ENCODE results near the gene MERTK. TPM values are rescaled to one million over a fixed set of nuclear protein-coding genes. Genes with fewer than 3 reads are reported as not detected.

The MERTK gene
- total RNA-seq, 4 donors from 2014 or later: 10.6 to 36.6 (median 24.6) TPM

DNA sequence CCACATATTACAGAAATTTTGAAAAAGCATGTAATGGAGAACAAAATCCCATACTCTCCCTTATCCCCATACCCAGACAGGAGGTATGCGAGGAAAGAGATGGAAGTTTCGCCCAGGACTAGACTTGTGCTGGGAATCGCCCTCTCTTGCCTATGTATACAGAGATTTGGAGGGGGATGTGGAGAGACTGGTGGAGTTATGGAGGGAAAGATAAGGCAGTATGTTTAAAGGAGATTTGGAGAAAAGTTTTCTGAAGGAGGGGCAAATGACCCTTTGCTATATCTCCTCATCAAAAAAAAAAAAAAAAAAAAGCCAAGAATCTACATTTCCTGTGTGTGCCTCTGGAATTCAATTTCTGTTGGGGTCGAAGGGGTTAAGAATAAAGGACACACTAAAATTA is 75.3 kb downstream of the MERTK start:
- H3K4me3 ChIP-seq: no peak overlapping the region
- H3K27ac ChIP-seq: peak overlapping the region in 1 of 2 donors; percentile 7
- TF ChIP-seq, protein P1, sequence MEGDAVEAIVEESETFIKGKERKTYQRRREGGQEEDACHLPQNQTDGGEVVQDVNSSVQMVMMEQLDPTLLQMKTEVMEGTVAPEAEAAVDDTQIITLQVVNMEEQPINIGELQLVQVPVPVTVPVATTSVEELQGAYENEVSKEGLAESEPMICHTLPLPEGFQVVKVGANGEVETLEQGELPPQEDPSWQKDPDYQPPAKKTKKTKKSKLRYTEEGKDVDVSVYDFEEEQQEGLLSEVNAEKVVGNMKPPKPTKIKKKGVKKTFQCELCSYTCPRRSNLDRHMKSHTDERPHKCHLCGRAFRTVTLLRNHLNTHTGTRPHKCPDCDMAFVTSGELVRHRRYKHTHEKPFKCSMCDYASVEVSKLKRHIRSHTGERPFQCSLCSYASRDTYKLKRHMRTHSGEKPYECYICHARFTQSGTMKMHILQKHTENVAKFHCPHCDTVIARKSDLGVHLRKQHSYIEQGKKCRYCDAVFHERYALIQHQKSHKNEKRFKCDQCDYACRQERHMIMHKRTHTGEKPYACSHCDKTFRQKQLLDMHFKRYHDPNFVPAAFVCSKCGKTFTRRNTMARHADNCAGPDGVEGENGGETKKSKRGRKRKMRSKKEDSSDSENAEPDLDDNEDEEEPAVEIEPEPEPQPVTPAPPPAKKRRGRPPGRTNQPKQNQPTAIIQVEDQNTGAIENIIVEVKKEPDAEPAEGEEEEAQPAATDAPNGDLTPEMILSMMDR (IDR thresholded peaks at IDR 0.05): no peak
- no peak for TF ChIP-seq POLR2A (IDR thresholded peaks at IDR 0.05)
- no peak for DNase-seq
- H3K27me3 ChIP-seq: no peaks in the 10 kb centered on the region
- no peaks in the 10 kb centered on the region for H3K4me1 ChIP-seq
- H3K9me3 ChIP-seq: no peaks in the 10 kb centered on the region
- no peaks in the 10 kb centered on the region for H3K36me3 ChIP-seq
- intact Hi-C loops (cut with DNase I; ENCODE audit: low total_unique reads): no loop called here

DNA sequence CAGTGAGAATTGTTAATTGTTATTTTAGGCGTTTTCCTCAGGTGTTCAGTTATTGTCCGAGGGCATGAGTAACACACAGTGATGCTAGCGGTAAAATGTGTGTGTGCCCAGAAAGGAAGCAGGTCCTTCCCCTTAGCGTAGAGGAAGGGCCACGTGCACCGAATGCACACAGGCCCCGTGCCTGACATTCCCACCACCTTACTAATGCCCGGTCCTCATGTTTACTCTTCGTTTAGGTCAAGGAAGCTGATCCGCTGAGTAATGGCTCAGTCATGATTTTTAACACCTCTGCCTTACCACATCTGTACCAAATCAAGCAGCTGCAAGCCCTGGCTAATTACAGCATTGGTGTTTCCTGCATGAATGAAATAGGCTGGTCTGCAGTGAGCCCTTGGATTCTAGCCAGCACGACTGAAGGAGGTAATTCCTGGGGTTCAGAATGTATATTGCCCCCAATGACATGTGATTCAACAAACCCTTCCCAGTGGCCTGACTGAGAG is 76.7 kb downstream of the MERTK start:
- H3K36me3 ChIP-seq: no peaks in the 10 kb centered on the region
- no peak overlapping the region for H3K4me3 ChIP-seq
- TF ChIP-seq, protein P1 (IDR thresholded peaks at IDR 0.05): no peak
- no peak for TF ChIP-seq POLR2A (IDR thresholded peaks at IDR 0.05)
- no peaks in the 10 kb centered on the region for H3K27me3 ChIP-seq
- H3K27ac ChIP-seq: no peak overlapping the region
- no peaks in the 10 kb centered on the region for H3K9me3 ChIP-seq
- intact Hi-C loops (cut with DNase I; ENCODE audit: low total_unique reads): no loop called here
- H3K4me1 ChIP-seq: no peaks in the 10 kb centered on the region
- no peak for DNase-seq

DNA sequence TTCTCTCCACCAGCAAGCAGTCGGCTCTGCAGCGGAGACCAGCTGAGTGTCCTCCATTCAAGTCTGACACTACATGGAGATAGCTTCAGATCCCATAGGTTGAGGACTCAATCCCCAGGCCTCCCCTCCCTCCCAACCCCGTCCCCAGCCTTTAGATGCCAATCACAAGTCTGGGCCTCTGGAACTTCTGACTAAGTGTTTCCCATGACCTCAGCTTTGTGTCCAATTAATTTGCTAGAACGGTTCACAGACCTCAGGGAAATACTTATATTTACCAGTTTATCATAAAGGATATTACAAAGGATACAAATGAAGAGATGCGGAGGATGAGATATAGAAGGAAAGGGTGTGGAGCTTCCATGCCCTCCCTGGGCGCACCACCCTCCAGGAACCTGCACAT is 77.4 kb downstream of the MERTK start:
- Histone ChIP-seq H3K4me3 (no peak overlapping the region), H3K27ac (no peak overlapping the region), H3K27me3 (no peaks in the 10 kb centered on the region), H3K36me3 (no peaks in the 10 kb centered on the region), H3K9me3 (no peaks in the 10 kb centered on the region), H3K4me1 (no peaks in the 10 kb centered on the region)
- intact Hi-C loops (cut with DNase I; ENCODE audit: low total_unique reads): no loop called here
- TF ChIP-seq, protein P1 (IDR thresholded peaks at IDR 0.05): no peak
- no peak for TF ChIP-seq POLR2A (IDR thresholded peaks at IDR 0.05)
- no peak for DNase-seq

DNA sequence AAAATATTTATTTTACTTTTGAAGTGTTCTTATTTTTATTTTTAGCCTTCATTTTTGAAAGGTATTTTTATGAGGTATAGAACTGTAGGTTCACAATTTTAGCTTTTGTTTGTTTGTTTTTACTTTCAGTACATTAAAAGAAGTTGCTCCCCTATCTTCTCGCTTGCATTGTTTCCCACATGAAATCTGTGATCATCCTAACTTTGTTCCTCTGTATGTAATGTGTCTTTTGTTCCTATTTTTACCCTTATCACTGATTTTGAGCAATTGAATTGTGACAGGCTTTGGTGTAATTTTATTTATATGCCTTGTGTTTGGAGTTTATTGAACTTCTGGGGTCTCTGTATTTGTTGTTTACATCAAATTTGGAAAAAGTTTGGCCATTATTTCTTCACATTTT is 78.8 kb downstream of the MERTK start:
- no peak for DNase-seq
- no peak for TF ChIP-seq POLR2A (IDR thresholded peaks at IDR 0.05)
- TF ChIP-seq, protein P1 (IDR thresholded peaks at IDR 0.05): no peak
- Histone ChIP-seq H3K27ac (no peak overlapping the region), H3K4me3 (no peak overlapping the region), H3K27me3 (no peaks in the 10 kb centered on the region), H3K36me3 (no peaks in the 10 kb centered on the region), H3K4me1 (no peaks in the 10 kb centered on the region), H3K9me3 (no peaks in the 10 kb centered on the region)
- intact Hi-C loops (cut with DNase I; ENCODE audit: low total_unique reads): no loop called here

DNA sequence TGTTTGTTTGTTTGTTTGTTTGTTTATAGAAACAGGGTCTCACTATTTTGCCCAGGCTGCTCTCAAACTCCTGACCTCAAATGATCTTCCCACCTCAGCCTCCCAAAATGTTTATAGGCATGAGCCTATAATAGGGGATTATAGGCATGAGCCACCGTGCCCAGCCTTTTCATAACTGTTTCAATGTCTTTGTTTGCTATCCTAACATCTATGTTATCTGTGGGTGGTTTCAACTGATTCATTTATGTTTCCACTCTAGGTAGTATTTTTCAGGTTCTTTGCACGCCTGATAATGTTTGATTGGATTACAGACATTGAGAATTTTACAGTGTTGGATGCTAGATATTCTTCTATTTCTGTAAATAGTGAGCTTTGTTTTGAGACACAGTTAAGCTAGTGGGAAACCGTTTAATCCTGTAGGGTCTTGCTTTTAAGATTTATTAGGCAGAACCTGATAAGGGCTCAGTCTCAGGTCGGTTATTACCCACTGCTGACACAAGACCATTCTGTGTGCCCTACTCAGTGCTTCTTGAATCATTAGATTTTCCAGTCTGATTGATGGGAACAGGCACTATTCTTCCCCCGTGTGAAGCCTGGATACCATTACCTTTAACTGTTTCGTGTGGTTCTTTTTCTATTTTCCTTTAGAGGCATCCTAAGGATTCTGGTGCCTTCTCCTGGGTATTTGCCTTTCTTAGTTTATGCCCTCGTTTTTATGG is 80.2 kb downstream of the MERTK start:
- no peaks in the 10 kb centered on the region for H3K27me3 ChIP-seq
- no peaks in the 10 kb centered on the region for H3K36me3 ChIP-seq
- intact Hi-C loops (cut with DNase I; ENCODE audit: low total_unique reads): no loop called here

More for the DNA sequence above, 80.2 kb downstream of the MERTK start:
- no peaks in the 10 kb centered on the region for H3K9me3 ChIP-seq
- no peak overlapping the region for H3K4me3 ChIP-seq
- DNase-seq: no peak
- no peak overlapping the region for H3K27ac ChIP-seq
- TF ChIP-seq, protein P1 (IDR thresholded peaks at IDR 0.05): no peak
- no peak for TF ChIP-seq POLR2A (IDR thresholded peaks at IDR 0.05)
- H3K4me1 ChIP-seq: no peaks in the 10 kb centered on the region
